Right atrium auricular region (tissue), 2 donors: ENCODE measurements around the gene PHB1. TPM values are rescaled to one million over a fixed set of nuclear protein-coding genes. Genes with fewer than 3 reads are reported as not detected.

Experiments
- DNase-seq: peaks from one replicate; pipeline ENCODE4 v3.0.0-alpha.2; 2019; ENCODE audit warnings: low spot score
- H3K27ac ChIP-seq, 2 donors: fragments of 200-600 bp; sonication (generic); 1 replicate in 1 of 2; 2 replicates in 1 of 2; pipeline ENCODE4 v1.5.1; 2016 to 2019
- H3K27me3 ChIP-seq, 2 donors: fragments of 200-600 bp; sonication (generic); one replicate each; pipeline versions ENCODE4 v1.5.1 to v1.6.0; 2017 to 2019
- H3K36me3 ChIP-seq: fragments of 200-600 bp; sonication (generic); one replicate; pipeline ENCODE4 v1.5.1; 2016
- H3K4me1 ChIP-seq, 2 donors: fragments of 200-600 bp; sonication (generic); one replicate each; pipeline versions ENCODE4 v1.5.1 to v1.6.0; 2017 to 2019
- H3K4me3 ChIP-seq, 2 donors: fragments of 200-600 bp; sonication (generic); 1 replicate in 1 of 2; 2 replicates in 1 of 2; pipeline ENCODE4 v1.5.1; 2017 to 2019; ENCODE audit warnings: mild to moderate bottlenecking in 1 of 2, moderate library complexity in 1 of 2
- H3K9me3 ChIP-seq, 2 donors: fragments of 200-600 bp; sonication (generic); one replicate each; pipeline ENCODE4 v1.5.1; 2019
- CTCF ChIP-seq, 2 donors: fragments of 200-600 bp; sonication (generic); IDR thresholded peaks; one replicate each; pipeline ENCODE4 v1.5.1; 2019; ENCODE audit warnings: antibody characterized with exemption in 2 of 2
- total RNA-seq, 2 donors: library from RNA; depleted of rRNA; stranded (reverse); fragments of >200 nt; gene quantifications; one replicate each; pipeline ENCODE4 v1.1.0, GENCODE V29; 2016

Gene PHB1
- total RNA-seq, 2 donors from 2014 or later, result 108 to 123 TPM

- H3K27ac ChIP-seq, result no peak overlapping the region
Observed at GRCh38 chr17:49452201-49452600, 37.5 kb upstream of the PHB1 start.

GRCh38 chr17:49450735-49451134, 36.1 kb upstream of the PHB1 start:
- no peak for DNase-seq
- Histone ChIP-seq H3K4me1 (no peaks in the 10 kb centered on the region), H3K9me3 (no peaks in the 10 kb centered on the region), H3K4me3 (no peak overlapping the region), H3K36me3 (no peaks in the 10 kb centered on the region), H3K27ac (no peak overlapping the region), H3K27me3 (no peaks in the 10 kb centered on the region)
- no peak for TF ChIP-seq CTCF (IDR thresholded peaks at IDR 0.05)

More at GRCh38 chr17:49452201-49452600, 37.5 kb upstream of the PHB1 start:
- no peak for DNase-seq
- H3K27me3 ChIP-seq, result no peaks in the 10 kb centered on the region
- TF ChIP-seq CTCF (IDR thresholded peaks at IDR 0.05), result no peak
- no peaks in the 10 kb centered on the region for H3K9me3 ChIP-seq
- no peaks in the 10 kb centered on the region for H3K36me3 ChIP-seq
- H3K4me3 ChIP-seq, result no peak overlapping the region
- H3K4me1 ChIP-seq, result no peaks in the 10 kb centered on the region

GRCh38 chr17:49450181-49450580, 35.5 kb upstream of the PHB1 start:
- no peaks in the 10 kb centered on the region for H3K9me3 ChIP-seq
- H3K36me3 ChIP-seq, result no peaks in the 10 kb centered on the region
- TF ChIP-seq CTCF (IDR thresholded peaks at IDR 0.05), result no peak

GRCh38 chr17:49447628-49448302, 33.1 kb upstream of the PHB1 start:
- no peak overlapping the region for H3K4me3 ChIP-seq
- TF ChIP-seq CTCF (IDR thresholded peaks at IDR 0.05), result no peak
- no peaks in the 10 kb centered on the region for H3K36me3 ChIP-seq
- no peak overlapping the region for H3K27ac ChIP-seq
- H3K4me1 ChIP-seq, result no peaks in the 10 kb centered on the region
- DNase-seq, result no peak
- no peaks in the 10 kb centered on the region for H3K9me3 ChIP-seq
- no peaks in the 10 kb centered on the region for H3K27me3 ChIP-seq

More at GRCh38 chr17:49450181-49450580, 35.5 kb upstream of the PHB1 start:
- no peak for DNase-seq
- Histone ChIP-seq H3K4me1 (no peaks in the 10 kb centered on the region), H3K27ac (no peak overlapping the region), H3K4me3 (no peak overlapping the region), H3K27me3 (no peaks in the 10 kb centered on the region)

GRCh38 chr17:49445591-49445990, 30.9 kb upstream of the PHB1 start:
- no peak overlapping the region for H3K27ac ChIP-seq
- no peak for DNase-seq
- no peak overlapping the region for H3K4me3 ChIP-seq
- no peaks in the 10 kb centered on the region for H3K9me3 ChIP-seq
- H3K36me3 ChIP-seq, result no peaks in the 10 kb centered on the region
- no peak for TF ChIP-seq CTCF (IDR thresholded peaks at IDR 0.05)
- no peaks in the 10 kb centered on the region for H3K4me1 ChIP-seq
- no peaks in the 10 kb centered on the region for H3K27me3 ChIP-seq

- TF ChIP-seq CTCF (IDR thresholded peaks at IDR 0.05), result no peak
- H3K36me3 ChIP-seq, result no peaks in the 10 kb centered on the region
- no peaks in the 10 kb centered on the region for H3K4me1 ChIP-seq
- no peaks in the 10 kb centered on the region for H3K9me3 ChIP-seq
- no peak overlapping the region for H3K4me3 ChIP-seq
- H3K27ac ChIP-seq, result no peak overlapping the region
- H3K27me3 ChIP-seq, result no peaks in the 10 kb centered on the region
- DNase-seq, result no peak
Observed at GRCh38 chr17:49444384-49444783, 29.7 kb upstream of the PHB1 start.
